Stomach (tissue), 9 donors: ENCODE measurements around the gene POU3F2. TPM values are rescaled to one million over a fixed set of nuclear protein-coding genes. Genes with fewer than 3 reads are reported as not detected.

ENCODE experiments used
- DNase-seq, 2 donors: peaks; one replicate each; pipeline versions ENCODE4 v3.0.0 to v3.0.0-alpha.2; 2013 to 2019
- H3K27ac ChIP-seq, 5 donors: fragments of 200-600 bp in 4 of 5; sonication (generic) in 4 of 5; one replicate each; pipeline ENCODE4 v1.5.1; 2013 to 2019; ENCODE audit warnings: mild to moderate bottlenecking in 1 of 5, moderate library complexity in 1 of 5
- H3K27me3 ChIP-seq, 3 donors: fragments of 200-600 bp; sonication (generic); one replicate each; pipeline ENCODE4 v1.5.1; 2017 to 2019; ENCODE audit warnings: mixed run types in 1 of 3
- H3K36me3 ChIP-seq, 4 donors: fragments of 200-600 bp; sonication (generic); 1 replicate in 3 of 4; 2 replicates in 1 of 4; pipeline ENCODE4 v1.5.1; 2016 to 2019
- H3K4me1 ChIP-seq, 4 donors: fragments of 200-600 bp; sonication (generic); one replicate each; pipeline ENCODE4 v1.5.1; 2016 to 2019
- H3K4me3 ChIP-seq, 4 donors: fragments of 200-600 bp; sonication (generic) in 3 of 4; one replicate each; pipeline ENCODE4 v1.5.1; 2016 to 2019; ENCODE audit warnings: mild to moderate bottlenecking in 1 of 4
- H3K9me3 ChIP-seq, 4 donors: fragments of 200-600 bp; sonication (generic); one replicate each; pipeline ENCODE4 v1.5.1; 2016 to 2019
- CTCF ChIP-seq, 7 experiments: fragments of 450-650 bp in 4 of 7; fragments of 200-600 bp in 3 of 7; sonication (generic) in 3 of 7; IDR thresholded peaks; one replicate each; pipeline ENCODE4 v1.5.1; 2016 to 2019; ENCODE audit warnings: antibody characterized with exemption in 7 of 7, control low read depth in 2 of 7, mild to moderate bottlenecking in 1 of 7
- EP300 ChIP-seq: sonication (generic); formaldehyde crosslinking; IDR thresholded peaks from one replicate; pipeline ENCODE4 v1.6.1; 2017; ENCODE audit warnings: antibody characterized with exemption
- POLR2A ChIP-seq, 4 donors: fragments of 450-650 bp; IDR thresholded peaks; one replicate each; pipeline ENCODE4 v1.6.1; 2016; ENCODE audit warnings: antibody characterized with exemption in 4 of 4, control low read depth in 2 of 4, mild to moderate bottlenecking in 1 of 4, moderate library complexity in 1 of 4
- POLR2AphosphoS5 ChIP-seq, 3 donors: sonication (generic); formaldehyde crosslinking; IDR thresholded peaks; one replicate each; pipeline ENCODE4 v1.6.1; 2016; ENCODE audit warnings: antibody characterized with exemption in 3 of 3
- WGBS, 5 donors: extraction: QIAGEN DNeasy Blood & Tissue Kit in 3 of 5; methylation state at CpG; one replicate each; pipeline versions ENCODE4 v1.1.5 to v1.1.7; 2013 to 2018; 5-methylcytosine and 5-hydroxymethylcytosine counted together
- intact Hi-C: fragments of 100-400 bp; cut with DNase I; formaldehyde crosslinking; loops from one replicate; pipeline ENCODE4 v1.15.1; 2023; ENCODE audit warnings: low total_unique reads
- polyA plus RNA-seq, 3 donors: library from polyadenylated mRNA; stranded (reverse); fragments of 200-250 nt; gene quantifications; one replicate each; pipeline ENCODE4 v1.2.3, GENCODE V29; 2013
- total RNA-seq, 5 donors: library from RNA; depleted of rRNA; stranded (reverse); fragments of >200 nt; gene quantifications; one replicate each; pipeline versions ENCODE4 v1.1.0 to v1.2.3, GENCODE V29; 2014 to 2016
- donor health status: healthy with polysubstance abuse.
- donor health status: Bipolar disorder and iron deficiency.
- donor health status: healthy.

POU3F2 gene
- total and polyA plus RNA-seq, 8 donors: under 0.01 TPM; not detected in 7

- Histone ChIP-seq H3K36me3 (no peaks in the 10 kb centered on the region), H3K9me3 (no peaks in the 10 kb centered on the region), H3K27me3 (peaks cover 0 to 8% (median 0%) of the 10 kb centered on the region in 3 donors), H3K27ac (no peak overlapping the region), H3K4me3 (no peak overlapping the region), H3K4me1 (no peaks in the 10 kb centered on the region)
- DNase-seq: no peak
- intact Hi-C loops: no loop called here
- TF ChIP-seq CTCF (IDR thresholded peaks at IDR 0.05) (no peak), POLR2AphosphoS5 (IDR thresholded peaks at IDR 0.05) (no peak), EP300 (no peak), POLR2A (IDR thresholded peaks at IDR 0.05) (no peak)
- 72 to 81% (median 75%) methylated on average over 6 of the region's 6 CpGs for WGBS, 5 donors
These were observed 37.0 kb upstream of the POU3F2 start for GRCh38 chr6:98797217-98797994.

GRCh38 chr6:98800866-98801265 is 33.5 kb upstream of the POU3F2 start:
- WGBS, 5 donors: 66 to 84% (median 73%) methylated on average over 3 of the region's 3 CpGs
- peaks cover 0 to 2% (median 0%) of the 10 kb centered on the region in 3 donors for H3K27me3 ChIP-seq
- no peaks in the 10 kb centered on the region for H3K36me3 ChIP-seq
- intact Hi-C loops: no loop called here
- no peak overlapping the region for H3K4me3 ChIP-seq
- no peak for TF ChIP-seq POLR2AphosphoS5 (IDR thresholded peaks at IDR 0.05)
- TF ChIP-seq EP300: no peak
- H3K4me1 ChIP-seq: no peaks in the 10 kb centered on the region
- H3K9me3 ChIP-seq: peaks cover 0 to 5% (median 0%) of the 10 kb centered on the region in 4 donors
- DNase-seq: no peak
- H3K27ac ChIP-seq: no peak overlapping the region

- H3K27ac ChIP-seq: no peak overlapping the region
- H3K4me3 ChIP-seq: no peak overlapping the region
- no peak for TF ChIP-seq POLR2A (IDR thresholded peaks at IDR 0.05)
- no peak for TF ChIP-seq CTCF (IDR thresholded peaks at IDR 0.05)
- peaks cover 0 to 5% (median 0%) of the 10 kb centered on the region in 4 donors for H3K9me3 ChIP-seq
- intact Hi-C loops: no loop called here
- 76 to 86% (median 81%) methylated on average over 4 of the region's 4 CpGs for WGBS, 5 donors
- no peaks in the 10 kb centered on the region for H3K4me1 ChIP-seq
- DNase-seq: no peak
- H3K36me3 ChIP-seq: no peaks in the 10 kb centered on the region
- H3K27me3 ChIP-seq: peaks cover 0 to 20% (median 0%) of the 10 kb centered on the region in 3 donors
These were observed 25.7 kb upstream of the POU3F2 start for GRCh38 chr6:98808541-98809210.

- Histone ChIP-seq H3K4me3 (no peak overlapping the region), H3K36me3 (no peaks in the 10 kb centered on the region), H3K4me1 (no peaks in the 10 kb centered on the region), H3K27me3 (peaks cover 0 to 20% (median 0%) of the 10 kb centered on the region in 3 donors), H3K9me3 (peaks cover 0 to 9% (median 7%) of the 10 kb centered on the region in 4 donors), H3K27ac (no peak overlapping the region)
- DNase-seq: no peak
- TF ChIP-seq EP300 (no peak), POLR2A (IDR thresholded peaks at IDR 0.05) (no peak), CTCF (IDR thresholded peaks at IDR 0.05) (no peak), POLR2AphosphoS5 (IDR thresholded peaks at IDR 0.05) (no peak)
- 89 to 94% (median 93%) methylated on average over 4 of the region's 4 CpGs for WGBS, 5 donors
- intact Hi-C loops: no loop called here
These were observed 22.2 kb upstream of the POU3F2 start for GRCh38 chr6:98812220-98812619.
